Sigmoid colon (tissue), 7 donors: ENCODE data around the gene MTSS2. TPM values are rescaled to one million over a fixed set of nuclear protein-coding genes. Genes with fewer than 3 reads are reported as not detected.

Experiments
- DNase-seq: peaks from one replicate; pipeline ENCODE4 v3.0.0-alpha.2; 2019
- H3K27ac ChIP-seq, 4 donors: fragments of 200-600 bp; sonication (generic); one replicate each; pipeline ENCODE4 v1.5.1; 2016 to 2019; ENCODE audit warnings: mild to moderate bottlenecking in 1 of 4
- H3K27me3 ChIP-seq, 3 donors: fragments of 200-600 bp; sonication (generic); one replicate each; pipeline ENCODE4 v1.5.1; 2019; ENCODE audit warnings: mild to moderate bottlenecking in 1 of 3
- H3K36me3 ChIP-seq, 4 donors: fragments of 200-600 bp; sonication (generic); one replicate each; pipeline ENCODE4 v1.5.1; 2016 to 2019
- H3K4me1 ChIP-seq, 4 donors: fragments of 200-600 bp; sonication (generic); one replicate each; pipeline ENCODE4 v1.5.1; 2017 to 2019
- H3K4me3 ChIP-seq, 4 donors: fragments of 200-600 bp; sonication (generic); one replicate each; pipeline ENCODE4 v1.5.1; 2017 to 2019; ENCODE audit warnings: mild to moderate bottlenecking in 2 of 4, moderate library complexity in 1 of 4
- H3K9me3 ChIP-seq, 4 donors: fragments of 200-600 bp in 3 of 4; sonication (generic) in 3 of 4; one replicate each; pipeline versions ENCODE4 v1.5.1 to v1.6.1; 2013 to 2019
- EP300 ChIP-seq, 4 donors: sonication (generic); formaldehyde crosslinking; IDR thresholded peaks; one replicate each; pipeline ENCODE4 v1.6.1; 2017; ENCODE audit warnings: antibody characterized with exemption in 4 of 4
- POLR2A ChIP-seq, 2 donors: fragments of 450-650 bp; IDR thresholded peaks; one replicate each; pipeline ENCODE4 v1.6.1; 2016; ENCODE audit warnings: antibody characterized with exemption in 2 of 2, mild to moderate bottlenecking in 2 of 2, moderate library complexity in 2 of 2
- POLR2AphosphoS5 ChIP-seq, 4 donors: sonication (generic); formaldehyde crosslinking; IDR thresholded peaks; one replicate each; pipeline ENCODE4 v1.6.1; 2017; ENCODE audit warnings: antibody characterized with exemption in 4 of 4
- WGBS, 2 donors: extraction: QIAGEN DNeasy Blood & Tissue Kit; methylation state at CpG; one replicate each; pipeline ENCODE4 v1.1.7; 2013; 5-methylcytosine and 5-hydroxymethylcytosine counted together
- intact Hi-C: fragments of 100-400 bp; cut with DNase I; formaldehyde crosslinking; loops from one replicate; pipeline ENCODE4 v1.15.1; 2023
- polyA plus RNA-seq, 3 donors: library from polyadenylated mRNA; stranded (reverse); fragments of 200-250 nt; gene quantifications; one replicate each; pipeline ENCODE4 v1.2.3, GENCODE V29; 2013
- total RNA-seq, 4 donors: library from RNA; depleted of rRNA; stranded (reverse); fragments of >200 nt; gene quantifications; one replicate each; pipeline ENCODE4 v1.1.0, GENCODE V29; 2016
- TF ChIP-seq, protein P1 (sequence below), 4 experiments: fragments of 450-650 bp in 3 of 4; fragments of 200-600 bp in 1 of 4; IDR thresholded peaks; one replicate each; pipeline ENCODE4 v1.5.1; 2016 to 2019; ENCODE audit warnings: antibody characterized with exemption in 4 of 4, mild to moderate bottlenecking in 3 of 4, moderate library complexity in 2 of 4
- donor health status: healthy with polysubstance abuse.
- donor health status: Bipolar disorder and iron deficiency.
- donor health status: healthy.

Gene MTSS2
- total and polyA plus RNA-seq, 7 donors: 5.4 to 100.0 (median 36.4) TPM

DNA sequence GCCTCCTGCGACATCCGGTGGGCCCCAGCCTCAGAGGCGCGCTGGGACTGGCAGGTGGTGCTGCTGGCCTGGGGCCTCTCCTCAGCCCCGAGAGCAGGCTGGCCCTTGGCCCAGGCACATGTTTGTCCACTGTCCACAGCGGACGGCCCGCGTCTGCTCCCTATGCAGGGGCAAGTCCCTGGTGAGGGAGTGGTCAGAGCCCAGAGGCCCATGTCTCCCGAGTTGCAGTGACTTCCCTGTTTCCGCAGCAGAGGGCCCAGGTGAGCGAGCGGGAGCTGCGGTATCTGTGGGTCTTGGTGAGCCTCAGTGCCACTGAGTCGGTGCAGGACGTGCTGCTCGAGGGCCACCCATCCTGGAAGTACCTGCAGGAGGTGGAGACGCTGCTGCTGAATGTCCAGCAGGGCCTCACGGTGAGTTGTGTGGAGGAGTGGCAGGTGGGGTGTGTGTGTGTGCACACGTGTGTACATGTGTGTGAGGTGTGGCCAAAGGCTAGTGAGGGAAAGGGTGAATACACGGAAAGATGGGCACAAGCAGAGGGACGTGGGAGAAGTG is 29.1 kb downstream of the MTSS2 start:
- intact Hi-C loops: loop anchor here (10.0 kb wide), 1 partner anchor 282 kb away; no protein-coding TSS in a partner anchor
- no peaks in the 10 kb centered on the region for H3K27me3 ChIP-seq
- WGBS, 2 donors: 75 to 77% methylated on average over 22 of the region's 22 CpGs
- no peak for DNase-seq
- peaks cover 0 to 23% (median 14%) of the 10 kb centered on the region in 4 donors for H3K4me1 ChIP-seq
- no peak overlapping the region for H3K4me3 ChIP-seq
- no peak overlapping the region for H3K27ac ChIP-seq
- no peaks in the 10 kb centered on the region for H3K36me3 ChIP-seq
- no peak for TF ChIP-seq EP300 (IDR thresholded peaks at IDR 0.05)
- no peak for TF ChIP-seq POLR2A (IDR thresholded peaks at IDR 0.05)
- no peak for TF ChIP-seq POLR2AphosphoS5 (IDR thresholded peaks at IDR 0.05)
- TF ChIP-seq, protein P1, sequence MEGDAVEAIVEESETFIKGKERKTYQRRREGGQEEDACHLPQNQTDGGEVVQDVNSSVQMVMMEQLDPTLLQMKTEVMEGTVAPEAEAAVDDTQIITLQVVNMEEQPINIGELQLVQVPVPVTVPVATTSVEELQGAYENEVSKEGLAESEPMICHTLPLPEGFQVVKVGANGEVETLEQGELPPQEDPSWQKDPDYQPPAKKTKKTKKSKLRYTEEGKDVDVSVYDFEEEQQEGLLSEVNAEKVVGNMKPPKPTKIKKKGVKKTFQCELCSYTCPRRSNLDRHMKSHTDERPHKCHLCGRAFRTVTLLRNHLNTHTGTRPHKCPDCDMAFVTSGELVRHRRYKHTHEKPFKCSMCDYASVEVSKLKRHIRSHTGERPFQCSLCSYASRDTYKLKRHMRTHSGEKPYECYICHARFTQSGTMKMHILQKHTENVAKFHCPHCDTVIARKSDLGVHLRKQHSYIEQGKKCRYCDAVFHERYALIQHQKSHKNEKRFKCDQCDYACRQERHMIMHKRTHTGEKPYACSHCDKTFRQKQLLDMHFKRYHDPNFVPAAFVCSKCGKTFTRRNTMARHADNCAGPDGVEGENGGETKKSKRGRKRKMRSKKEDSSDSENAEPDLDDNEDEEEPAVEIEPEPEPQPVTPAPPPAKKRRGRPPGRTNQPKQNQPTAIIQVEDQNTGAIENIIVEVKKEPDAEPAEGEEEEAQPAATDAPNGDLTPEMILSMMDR (IDR thresholded peaks at IDR 0.05): no peak
- H3K9me3 ChIP-seq: no peaks in the 10 kb centered on the region

DNA sequence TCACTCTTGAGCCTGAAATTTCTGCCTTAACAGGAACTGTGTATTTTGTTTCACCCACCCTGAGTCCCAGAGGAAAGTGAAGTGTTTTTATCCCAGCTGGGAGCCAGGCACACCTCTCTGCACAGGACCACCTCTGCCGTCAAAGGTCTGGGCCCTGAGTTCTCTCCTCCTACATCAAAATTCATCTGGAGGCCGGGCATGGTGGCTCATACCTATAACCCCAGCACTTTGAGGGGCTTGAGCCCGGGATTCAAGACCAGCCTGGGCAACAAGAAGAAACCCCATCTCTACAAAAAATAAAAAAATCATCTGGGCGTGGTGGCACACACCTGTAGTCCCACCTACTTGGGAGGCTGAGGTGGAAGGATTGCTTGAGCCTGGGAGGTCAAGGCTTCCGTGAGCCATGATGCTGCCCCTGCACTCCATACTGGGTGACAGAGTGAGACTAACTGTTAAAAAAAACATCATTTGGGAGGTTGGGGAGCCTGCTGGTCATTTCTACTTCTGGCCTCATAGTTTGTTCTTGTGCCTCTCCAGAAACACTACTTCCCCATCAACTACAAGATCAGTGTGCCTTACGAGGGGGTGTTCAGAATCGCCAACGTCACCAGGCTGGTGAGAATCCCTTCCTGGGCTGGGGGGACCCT is 29.7 kb downstream of the MTSS2 start:
- intact Hi-C loops: loop anchor here (10.0 kb wide), 1 partner anchor 281 kb away; no protein-coding TSS in a partner anchor
- peaks cover 0 to 17% (median 8%) of the 10 kb centered on the region in 4 donors for H3K4me1 ChIP-seq
- WGBS, 2 donors: 83 to 86% methylated on average over 8 of the region's 8 CpGs
- no peaks in the 10 kb centered on the region for H3K27me3 ChIP-seq
- peak; percentile 57 for DNase-seq
- H3K9me3 ChIP-seq: no peaks in the 10 kb centered on the region
- TF ChIP-seq, protein P1 (IDR thresholded peaks at IDR 0.05): no peak
- TF ChIP-seq POLR2A (IDR thresholded peaks at IDR 0.05) (no peak), EP300 (IDR thresholded peaks at IDR 0.05) (no peak)
- no peak overlapping the region for H3K27ac ChIP-seq
- no peaks in the 10 kb centered on the region for H3K36me3 ChIP-seq
- no peak overlapping the region for H3K4me3 ChIP-seq

DNA sequence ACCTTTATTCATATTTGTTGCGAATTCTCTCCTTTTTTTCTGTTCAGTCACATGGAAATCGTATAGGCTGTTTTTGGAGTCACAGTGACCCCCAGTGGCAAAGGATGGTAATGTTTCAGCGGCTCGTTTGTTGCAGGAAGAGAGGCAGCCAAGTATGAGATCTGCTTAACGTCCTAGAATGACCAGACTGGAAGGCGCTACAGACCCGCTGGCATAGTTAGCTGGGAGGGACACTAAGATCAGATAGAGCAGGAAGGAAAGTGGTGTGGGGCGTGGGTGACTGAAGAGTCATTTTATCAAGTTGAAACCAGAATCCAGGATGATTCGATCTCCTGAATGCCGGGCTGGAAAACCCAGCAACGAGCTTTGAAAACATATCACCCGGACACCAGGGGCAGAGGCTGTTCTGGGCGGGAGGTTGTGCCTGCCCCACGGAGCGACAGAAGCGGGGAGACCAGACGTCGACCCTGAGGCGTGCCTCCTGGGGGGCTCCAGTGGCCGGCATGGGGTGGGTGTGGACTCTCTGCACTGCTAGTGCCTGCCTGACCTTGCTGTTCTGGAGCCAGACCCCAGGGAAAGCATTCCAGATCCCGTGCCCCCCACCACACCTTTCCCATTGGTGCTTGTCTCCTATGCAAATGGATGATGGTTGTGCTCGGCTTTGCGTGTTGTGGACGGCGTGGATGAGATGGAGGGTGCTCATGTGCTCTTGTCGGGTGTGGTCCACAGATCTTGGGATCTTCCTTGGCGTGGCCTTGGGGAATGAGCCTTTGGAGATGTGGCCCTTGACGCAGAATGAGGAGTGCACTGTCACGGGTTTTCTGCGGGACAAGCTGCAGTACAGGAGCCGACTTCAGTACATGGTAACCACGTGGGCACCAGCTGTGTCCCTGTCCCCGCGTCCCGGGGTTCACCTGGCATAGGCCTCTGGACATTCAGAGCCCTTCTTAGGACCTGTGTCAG is 31.8 kb downstream of the MTSS2 start:
- Histone ChIP-seq H3K36me3 (no peaks in the 10 kb centered on the region), H3K9me3 (no peaks in the 10 kb centered on the region), H3K4me1 (peaks cover 0 to 8% (median 6%) of the 10 kb centered on the region in 4 donors), H3K27ac (peak overlapping the region in 3 of 4 donors; percentile 68 to 79 (median 76)), H3K4me3 (peak overlapping the region in 3 of 4 donors; percentile 22 to 37 (median 26)), H3K27me3 (no peaks in the 10 kb centered on the region)
- 30 to 48% methylated on average over 35 of the region's 35 CpGs for WGBS, 2 donors
- intact Hi-C loops: loop anchor here (2.0 to 10.0 kb wide), 3 partner anchors 77 to 279 kb away; no protein-coding TSS in a partner anchor
- TF ChIP-seq POLR2A (IDR thresholded peaks at IDR 0.05) (no peak), EP300 (IDR thresholded peaks at IDR 0.05) (no peak), POLR2AphosphoS5 (IDR thresholded peaks at IDR 0.05) (peak; percentile 66 to 90 (median 81))
- TF ChIP-seq, protein P1 (IDR thresholded peaks at IDR 0.05): peak; percentile 90 to 97 (median 96)
- peak; percentile 92 for DNase-seq

DNA sequence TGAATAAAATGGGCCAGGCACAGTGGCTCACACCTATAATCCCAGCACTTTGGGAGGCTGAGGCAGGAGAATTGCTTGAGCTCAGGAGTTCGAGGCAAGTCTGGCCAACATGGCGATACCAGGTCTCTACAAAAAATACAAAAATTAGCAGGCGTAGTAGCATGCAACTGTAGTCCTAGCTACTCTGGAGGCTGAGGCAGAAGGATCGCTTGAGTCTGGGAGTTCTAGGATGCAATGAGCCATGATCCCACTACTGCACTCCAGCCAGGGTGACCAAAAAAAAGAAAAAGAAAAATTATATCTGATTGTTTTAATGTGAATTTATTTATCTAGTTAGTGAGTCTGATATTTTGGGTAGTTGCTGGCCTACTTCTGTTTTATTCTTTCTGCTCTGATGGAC is 32.4 kb downstream of the MTSS2 start:
- DNase-seq: no peak
- intact Hi-C loops: loop anchor here (2.0 to 10.0 kb wide), 3 partner anchors 76 to 279 kb away; no protein-coding TSS in a partner anchor
- Histone ChIP-seq H3K9me3 (no peaks in the 10 kb centered on the region), H3K36me3 (no peaks in the 10 kb centered on the region), H3K4me3 (no peak overlapping the region), H3K4me1 (peaks cover 0 to 8% (median 6%) of the 10 kb centered on the region in 4 donors), H3K27me3 (no peaks in the 10 kb centered on the region), H3K27ac (no peak overlapping the region)
- 84 to 95% methylated on average over 4 of the region's 4 CpGs for WGBS, 2 donors
- TF ChIP-seq, protein P1 (IDR thresholded peaks at IDR 0.05): no peak
- TF ChIP-seq EP300 (IDR thresholded peaks at IDR 0.05): no peak
- no peak for TF ChIP-seq POLR2AphosphoS5 (IDR thresholded peaks at IDR 0.05)
- TF ChIP-seq POLR2A (IDR thresholded peaks at IDR 0.05): no peak
